Esophagus squamous epithelium (tissue), 4 donors: Measurements from ENCODE around the gene DYNLRB1.

Source experiments
- POLR2A ChIP-seq, 4 donors: fragments of 450-650 bp; IDR thresholded peaks; one replicate each; pipeline ENCODE4 v1.6.1; 2017; ENCODE audit warnings: antibody characterized with exemption in 4 of 4, mild to moderate bottlenecking in 4 of 4, moderate library complexity in 3 of 4
- TF ChIP-seq, protein P1 (sequence below), 6 experiments: fragments of 450-650 bp in 4 of 6; fragments of 200-600 bp in 2 of 6; sonication (generic) in 2 of 6; IDR thresholded peaks; one replicate each; pipeline ENCODE4 v1.5.1; 2016 to 2019; ENCODE audit warnings: antibody characterized with exemption in 6 of 6, mild to moderate bottlenecking in 4 of 6, moderate library complexity in 4 of 6

GRCh38 chr20:34522969-34523871, 7.0 kb downstream of the DYNLRB1 start:
- TF ChIP-seq, protein P1, sequence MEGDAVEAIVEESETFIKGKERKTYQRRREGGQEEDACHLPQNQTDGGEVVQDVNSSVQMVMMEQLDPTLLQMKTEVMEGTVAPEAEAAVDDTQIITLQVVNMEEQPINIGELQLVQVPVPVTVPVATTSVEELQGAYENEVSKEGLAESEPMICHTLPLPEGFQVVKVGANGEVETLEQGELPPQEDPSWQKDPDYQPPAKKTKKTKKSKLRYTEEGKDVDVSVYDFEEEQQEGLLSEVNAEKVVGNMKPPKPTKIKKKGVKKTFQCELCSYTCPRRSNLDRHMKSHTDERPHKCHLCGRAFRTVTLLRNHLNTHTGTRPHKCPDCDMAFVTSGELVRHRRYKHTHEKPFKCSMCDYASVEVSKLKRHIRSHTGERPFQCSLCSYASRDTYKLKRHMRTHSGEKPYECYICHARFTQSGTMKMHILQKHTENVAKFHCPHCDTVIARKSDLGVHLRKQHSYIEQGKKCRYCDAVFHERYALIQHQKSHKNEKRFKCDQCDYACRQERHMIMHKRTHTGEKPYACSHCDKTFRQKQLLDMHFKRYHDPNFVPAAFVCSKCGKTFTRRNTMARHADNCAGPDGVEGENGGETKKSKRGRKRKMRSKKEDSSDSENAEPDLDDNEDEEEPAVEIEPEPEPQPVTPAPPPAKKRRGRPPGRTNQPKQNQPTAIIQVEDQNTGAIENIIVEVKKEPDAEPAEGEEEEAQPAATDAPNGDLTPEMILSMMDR (IDR thresholded peaks at IDR 0.05): peak in 4 of 6 experiments; percentile 19 to 54 (median 45)
- TF ChIP-seq POLR2A (IDR thresholded peaks at IDR 0.05): no peak
